ENCODE data around the gene LHX8. TPM values are rescaled to one million over a fixed set of nuclear protein-coding genes. Genes with fewer than 3 reads are reported as not detected.

LHX8 gene
- total RNA-seq, 1 donor from 2014 or later, result not detected

DNA sequence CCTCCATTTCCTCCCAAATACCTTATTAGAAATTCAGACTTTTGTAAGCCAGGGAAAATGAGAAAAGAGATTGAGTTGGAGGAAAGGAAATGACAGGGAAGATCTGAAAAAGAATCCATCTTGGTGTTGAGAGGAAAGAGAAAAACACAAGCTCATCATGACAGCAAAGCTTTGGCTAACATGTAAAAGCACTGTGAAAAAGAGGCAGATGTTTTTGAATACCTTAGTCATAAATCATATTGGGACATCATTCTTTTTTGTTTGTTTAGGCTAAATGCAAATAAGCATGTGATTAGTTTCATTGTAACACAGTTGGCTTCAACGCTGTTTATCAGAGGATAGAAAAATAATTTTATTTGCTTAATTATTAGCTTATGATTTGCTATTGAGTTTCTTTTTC lies 64.6 kb downstream of the LHX8 start:
- H3K27ac Mint-ChIP-seq, result no peak overlapping the region
- no peaks in the 10 kb centered on the region for H3K9me3 Mint-ChIP-seq
- no peak overlapping the region for H3K4me3 Mint-ChIP-seq
- DNase-seq (ENCODE audit: low spot score), result no peak
- H3K27me3 Mint-ChIP-seq (ENCODE audit: insufficient read depth), result no peaks in the 10 kb centered on the region
- no peaks in the 10 kb centered on the region for H3K4me1 Mint-ChIP-seq (ENCODE audit: low read depth)
- H3K36me3 Mint-ChIP-seq (ENCODE audit: low read depth), result no peaks in the 10 kb centered on the region
- intact Hi-C loops (cut with micrococcal nuclease), result no loop called here

DNA sequence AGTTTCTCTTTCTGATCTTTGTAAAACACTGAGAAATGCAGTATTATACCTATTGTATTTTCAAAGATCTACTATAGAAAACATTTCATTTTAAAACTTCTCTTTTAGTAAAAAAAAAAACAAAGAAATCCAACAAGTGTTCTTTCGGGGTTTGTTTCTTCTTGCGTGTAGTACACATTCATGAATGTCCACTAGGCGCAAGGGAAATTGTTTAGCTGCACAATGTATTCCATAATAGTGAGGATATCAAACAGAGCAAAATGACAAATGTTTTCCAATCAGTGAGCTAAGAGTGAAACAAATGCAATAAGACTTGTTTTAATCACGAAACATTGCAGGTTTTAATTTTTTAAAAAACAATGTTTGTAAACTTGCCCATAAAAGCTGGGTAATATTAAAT lies 68.6 kb downstream of the LHX8 start:
- DNase-seq (ENCODE audit: low spot score), result no peak
- Mint-ChIP-seq H3K4me1 (ENCODE audit: low read depth) (no peaks in the 10 kb centered on the region), H3K27ac (no peak overlapping the region), H3K4me3 (no peak overlapping the region), H3K27me3 (ENCODE audit: insufficient read depth) (peaks cover under 1% of the 10 kb centered on the region), H3K9me3 (no peaks in the 10 kb centered on the region), H3K36me3 (ENCODE audit: low read depth) (no peaks in the 10 kb centered on the region)
- intact Hi-C loops (cut with micrococcal nuclease), result no loop called here

DNA sequence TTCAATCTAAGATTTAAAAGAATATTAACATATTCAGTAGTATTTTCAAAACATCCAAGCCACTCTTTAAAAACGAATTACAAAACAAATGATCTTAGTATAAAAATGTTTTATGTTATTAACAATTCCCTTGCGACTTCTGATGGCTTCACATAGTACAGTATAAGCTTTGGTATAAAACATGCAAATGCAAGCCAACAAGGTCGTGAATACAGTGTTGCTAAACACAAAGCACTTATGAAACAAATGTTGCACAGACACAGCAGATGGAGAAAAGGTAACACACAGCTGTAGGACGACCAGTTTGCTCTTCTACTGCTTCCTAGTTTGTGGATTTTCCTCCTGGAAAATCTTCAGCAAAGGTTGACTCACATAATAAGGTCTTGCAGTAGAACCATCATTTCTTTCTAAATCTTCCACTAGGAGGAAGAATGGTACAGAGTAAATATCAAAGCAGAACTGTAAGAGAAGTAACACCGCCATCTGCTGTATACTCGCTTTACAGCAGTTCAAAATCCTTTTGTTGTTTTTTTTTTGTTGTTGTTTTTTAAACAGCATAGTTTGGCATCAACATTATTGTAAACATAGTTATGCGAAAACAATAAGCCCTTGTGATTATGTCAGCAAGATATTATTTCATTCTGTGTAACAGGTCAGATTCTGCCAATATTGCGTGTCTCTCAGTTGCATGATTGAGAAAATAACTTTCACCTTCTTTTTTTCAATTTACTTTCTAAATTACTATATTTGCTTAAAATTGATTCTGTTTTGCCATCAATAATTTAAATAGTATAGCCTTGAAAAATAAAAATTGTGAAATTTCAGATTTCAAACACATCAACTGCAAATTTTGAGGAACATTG lies 69.5 kb downstream of the LHX8 start:
- Mint-ChIP-seq H3K27ac (no peak overlapping the region), H3K4me1 (ENCODE audit: low read depth) (no peaks in the 10 kb centered on the region), H3K9me3 (no peaks in the 10 kb centered on the region), H3K27me3 (ENCODE audit: insufficient read depth) (peaks cover 1% of the 10 kb centered on the region), H3K36me3 (ENCODE audit: low read depth) (no peaks in the 10 kb centered on the region), H3K4me3 (no peak overlapping the region)
- intact Hi-C loops (cut with micrococcal nuclease), result no loop called here
- DNase-seq (ENCODE audit: low spot score), result no peak

DNA sequence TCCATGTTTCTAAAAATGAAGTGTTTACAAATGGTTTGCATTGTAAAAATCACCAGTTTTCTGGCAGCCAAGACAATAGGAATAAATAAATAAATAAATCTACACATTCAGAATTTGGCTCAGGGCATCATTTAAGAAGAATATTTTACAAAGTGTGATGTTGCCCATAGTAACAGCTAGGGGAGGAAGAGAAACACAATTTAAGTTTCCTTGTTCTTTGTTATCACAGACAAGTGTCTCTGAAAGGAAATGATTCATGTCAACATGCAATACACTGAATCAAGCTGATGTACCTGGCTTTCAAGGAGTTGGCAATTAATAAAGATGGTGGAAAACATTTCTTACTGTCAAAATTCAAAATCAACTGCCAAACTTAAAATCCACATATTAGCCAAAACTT lies 74.7 kb downstream of the LHX8 start:
- intact Hi-C loops (cut with micrococcal nuclease), result no loop called here
- Mint-ChIP-seq H3K4me3 (no peak overlapping the region), H3K9me3 (no peaks in the 10 kb centered on the region), H3K4me1 (ENCODE audit: low read depth) (no peaks in the 10 kb centered on the region), H3K27me3 (ENCODE audit: insufficient read depth) (peaks cover 3% of the 10 kb centered on the region), H3K36me3 (ENCODE audit: low read depth) (no peaks in the 10 kb centered on the region), H3K27ac (no peak overlapping the region)
- DNase-seq (ENCODE audit: low spot score), result no peak

All from activated T-helper 1 cell treated with anti-CD3 and anti-CD28 coated beads, Interleukin-12 subunit alpha, Interleukin-12 subunit beta, Interleukin-2, Interleukin-4 antibody, amounts not matched to agents 30 ng/mL and 10 ng/mL and 1 ng/mL, durations not matched to agents 14 hours and 24 hours and 36 hours (primary cell).